ENCODE results near the gene TDO2.

TDO2 gene

DNA sequence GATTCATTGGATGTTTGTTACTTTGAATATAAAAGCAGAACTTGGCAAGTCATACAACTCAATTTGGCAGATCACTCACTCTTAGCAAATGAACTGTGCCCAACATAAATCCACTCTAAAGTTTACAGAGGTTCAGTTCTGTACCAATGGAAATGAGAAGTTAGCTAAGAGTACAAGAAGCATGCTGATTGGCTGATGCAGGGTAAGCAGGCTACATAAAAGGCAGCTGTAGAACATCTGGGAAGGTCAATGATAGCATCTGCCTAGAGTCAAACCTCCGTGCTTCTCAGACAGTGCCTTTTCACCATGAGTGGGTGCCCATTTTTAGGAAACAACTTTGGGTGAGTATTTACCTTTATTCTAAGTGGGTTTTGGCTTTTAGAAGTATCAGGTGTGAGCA is at the start of gene TDO2:
TDO2 (plus strand) TSS at position 244 of the 400 bp plus-strand sequence; CDS start at position 307, 63 bp downstream.
- Mint-ChIP-seq H3K27ac (no peak within 1 kb of the TSS), H3K4me3 (no peak within 1 kb of the TSS), H3K27me3 (no peaks in the 10 kb centered on the region), H3K36me3 (ENCODE audit: low read depth) (no peaks in the 10 kb centered on the region), H3K9me3 (peaks cover 4% of the 10 kb centered on the region), H3K4me1 (ENCODE audit: low read depth) (peaks cover 7% of the 10 kb centered on the region)
- intact Hi-C loops (cut with micrococcal nuclease): no loop called here

- Mint-ChIP-seq H3K27ac (no peak overlapping the region), H3K4me1 (ENCODE audit: low read depth) (no peaks in the 10 kb centered on the region)
- intact Hi-C loops (cut with micrococcal nuclease): no loop called here
These were observed 48.8 kb upstream of the TDO2 start for GRCh38 chr4:155854582-155855226.

DNA sequence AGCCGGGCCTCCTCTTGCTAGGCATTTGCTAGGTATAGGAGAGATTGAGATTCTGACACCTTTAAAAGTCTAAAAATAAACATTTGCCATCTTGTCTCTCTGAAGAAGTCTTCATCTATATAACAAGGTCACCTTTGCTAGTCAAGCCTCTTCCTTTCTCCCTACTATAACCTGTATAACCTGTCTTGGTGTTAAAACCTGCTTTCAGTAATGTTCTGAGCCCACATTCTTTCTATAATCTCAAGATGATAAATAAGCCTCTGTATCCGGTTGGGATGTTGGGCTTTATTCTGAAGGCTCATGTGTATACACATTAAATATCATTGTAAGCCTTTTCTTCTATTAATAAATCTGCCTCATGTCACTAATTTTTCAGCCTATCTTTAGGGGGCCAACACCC is 47.6 kb upstream of the TDO2 start:
- H3K27me3 Mint-ChIP-seq: no peaks in the 10 kb centered on the region
- intact Hi-C loops (cut with micrococcal nuclease): no loop called here

More at GRCh38 chr4:155854582-155855226, 48.8 kb upstream of the TDO2 start:
- no peaks in the 10 kb centered on the region for H3K9me3 Mint-ChIP-seq
- H3K27me3 Mint-ChIP-seq: no peaks in the 10 kb centered on the region
- no peak overlapping the region for H3K4me3 Mint-ChIP-seq
- H3K36me3 Mint-ChIP-seq (ENCODE audit: low read depth): no peaks in the 10 kb centered on the region

GRCh38 chr4:155866177-155866576 is 37.3 kb upstream of the TDO2 start, which contains the start of gene ASIC5:
ASIC5 (minus strand) TSS chr4:155866277; CDS start chr4:155866226, 51 bp downstream.
- Mint-ChIP-seq H3K27me3 (no peaks in the 10 kb centered on the region), H3K36me3 (ENCODE audit: low read depth) (no peaks in the 10 kb centered on the region), H3K27ac (no peak within 1 kb of the TSS), H3K9me3 (peaks cover 11% of the 10 kb centered on the region), H3K4me1 (ENCODE audit: low read depth) (no peaks in the 10 kb centered on the region), H3K4me3 (no peak within 1 kb of the TSS)
- intact Hi-C loops (cut with micrococcal nuclease): no loop called here

More for the DNA sequence above, 47.6 kb upstream of the TDO2 start:
- H3K27ac Mint-ChIP-seq: no peak overlapping the region
- no peaks in the 10 kb centered on the region for H3K9me3 Mint-ChIP-seq
- no peak overlapping the region for H3K4me3 Mint-ChIP-seq
- H3K4me1 Mint-ChIP-seq (ENCODE audit: low read depth): no peaks in the 10 kb centered on the region
- no peaks in the 10 kb centered on the region for H3K36me3 Mint-ChIP-seq (ENCODE audit: low read depth)

DNA sequence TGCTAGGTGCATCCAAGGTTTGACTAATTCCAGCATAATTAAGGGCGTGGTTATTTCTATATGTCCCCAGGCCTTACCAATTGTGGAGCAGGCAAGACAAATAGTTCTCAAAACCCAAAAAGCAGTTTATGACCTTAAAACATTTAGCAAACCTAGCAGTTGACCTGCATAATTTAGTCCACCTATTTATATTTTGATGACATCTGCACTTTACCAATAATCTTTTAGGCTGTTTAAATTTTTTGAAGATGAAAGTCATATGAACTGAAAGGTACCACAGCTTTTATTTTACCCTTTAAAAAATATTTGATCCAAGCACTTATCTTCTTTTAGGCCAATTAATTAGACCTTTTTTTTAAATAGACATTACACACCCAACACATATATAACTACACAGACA is 27.6 kb upstream of the TDO2 start:
- H3K4me3 Mint-ChIP-seq: no peak overlapping the region
- H3K27ac Mint-ChIP-seq: no peak overlapping the region
- H3K36me3 Mint-ChIP-seq (ENCODE audit: low read depth): no peaks in the 10 kb centered on the region
- H3K9me3 Mint-ChIP-seq: peaks cover 19% of the 10 kb centered on the region
- H3K27me3 Mint-ChIP-seq: no peaks in the 10 kb centered on the region
- H3K4me1 Mint-ChIP-seq (ENCODE audit: low read depth): no peaks in the 10 kb centered on the region
- intact Hi-C loops (cut with micrococcal nuclease): no loop called here

DNA sequence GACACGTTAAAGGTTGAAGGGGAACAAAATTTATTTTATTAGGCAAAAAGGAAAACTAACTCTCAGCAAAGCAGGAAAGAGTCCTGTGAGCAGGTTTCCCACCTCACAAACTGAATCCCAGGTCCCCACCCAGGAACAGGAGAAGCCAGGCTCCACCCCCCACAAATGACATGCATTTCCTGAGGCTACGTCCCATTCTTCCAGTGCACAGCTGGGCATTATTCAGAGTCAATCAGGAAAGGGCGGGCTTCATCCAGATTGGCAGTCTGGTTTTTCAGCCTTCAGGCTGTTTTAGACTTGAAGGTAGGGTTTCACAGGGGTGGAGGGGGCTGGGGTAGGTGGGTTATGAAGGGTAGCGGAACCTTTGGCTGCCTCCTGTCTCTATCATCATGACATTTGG is 25.5 kb upstream of the TDO2 start:
- H3K27ac Mint-ChIP-seq: no peak overlapping the region
- peaks cover 19% of the 10 kb centered on the region for H3K9me3 Mint-ChIP-seq
- no peak overlapping the region for H3K4me3 Mint-ChIP-seq
- H3K4me1 Mint-ChIP-seq (ENCODE audit: low read depth): no peaks in the 10 kb centered on the region
- intact Hi-C loops (cut with micrococcal nuclease): no loop called here
- no peaks in the 10 kb centered on the region for H3K36me3 Mint-ChIP-seq (ENCODE audit: low read depth)
- H3K27me3 Mint-ChIP-seq: no peaks in the 10 kb centered on the region

- Mint-ChIP-seq H3K4me3 (no peak overlapping the region), H3K4me1 (ENCODE audit: low read depth) (no peaks in the 10 kb centered on the region), H3K27ac (no peak overlapping the region), H3K9me3 (peaks cover 19% of the 10 kb centered on the region), H3K36me3 (ENCODE audit: low read depth) (no peaks in the 10 kb centered on the region), H3K27me3 (no peaks in the 10 kb centered on the region)
- intact Hi-C loops (cut with micrococcal nuclease): no loop called here
These were observed 24.9 kb upstream of the TDO2 start for GRCh38 chr4:155878611-155879010.

- Mint-ChIP-seq H3K4me1 (ENCODE audit: low read depth) (no peaks in the 10 kb centered on the region), H3K36me3 (ENCODE audit: low read depth) (no peaks in the 10 kb centered on the region), H3K27me3 (no peaks in the 10 kb centered on the region), H3K4me3 (no peak overlapping the region), H3K9me3 (peaks cover 19% of the 10 kb centered on the region), H3K27ac (no peak overlapping the region)
- intact Hi-C loops (cut with micrococcal nuclease): no loop called here
These were observed 23.7 kb upstream of the TDO2 start for GRCh38 chr4:155879767-155880166.

DNA sequence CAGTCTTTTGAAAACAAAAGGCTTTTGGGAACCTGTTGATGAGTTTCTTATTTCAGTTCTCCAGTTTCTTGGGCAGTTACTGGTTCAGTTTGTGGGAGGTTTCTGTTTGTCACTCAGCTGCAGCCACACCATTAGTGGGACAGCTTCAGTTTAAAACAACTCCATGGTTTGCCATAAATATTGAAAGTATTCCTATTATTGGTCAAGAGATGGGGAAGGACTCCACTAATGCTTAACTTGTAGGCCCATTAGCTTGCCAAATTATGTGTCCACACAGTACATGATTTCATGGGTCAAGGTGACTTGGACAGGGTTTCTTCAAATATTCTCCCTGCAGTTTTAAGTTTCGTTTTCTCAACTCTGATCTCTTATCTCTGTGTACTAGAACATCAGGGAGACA is 21.9 kb upstream of the TDO2 start:
- Mint-ChIP-seq H3K4me1 (ENCODE audit: low read depth) (no peaks in the 10 kb centered on the region), H3K36me3 (ENCODE audit: low read depth) (no peaks in the 10 kb centered on the region), H3K27ac (no peak overlapping the region), H3K4me3 (no peak overlapping the region), H3K27me3 (no peaks in the 10 kb centered on the region), H3K9me3 (peaks cover 19% of the 10 kb centered on the region)
- intact Hi-C loops (cut with micrococcal nuclease): no loop called here

- no peaks in the 10 kb centered on the region for H3K4me1 Mint-ChIP-seq (ENCODE audit: low read depth)
- H3K4me3 Mint-ChIP-seq: no peak overlapping the region
- H3K27ac Mint-ChIP-seq: no peak overlapping the region
- H3K9me3 Mint-ChIP-seq: no peaks in the 10 kb centered on the region
- no peaks in the 10 kb centered on the region for H3K27me3 Mint-ChIP-seq
- no peaks in the 10 kb centered on the region for H3K36me3 Mint-ChIP-seq (ENCODE audit: low read depth)
- intact Hi-C loops (cut with micrococcal nuclease): no loop called here
These were observed 19.6 kb upstream of the TDO2 start for GRCh38 chr4:155883895-155884294.

DNA sequence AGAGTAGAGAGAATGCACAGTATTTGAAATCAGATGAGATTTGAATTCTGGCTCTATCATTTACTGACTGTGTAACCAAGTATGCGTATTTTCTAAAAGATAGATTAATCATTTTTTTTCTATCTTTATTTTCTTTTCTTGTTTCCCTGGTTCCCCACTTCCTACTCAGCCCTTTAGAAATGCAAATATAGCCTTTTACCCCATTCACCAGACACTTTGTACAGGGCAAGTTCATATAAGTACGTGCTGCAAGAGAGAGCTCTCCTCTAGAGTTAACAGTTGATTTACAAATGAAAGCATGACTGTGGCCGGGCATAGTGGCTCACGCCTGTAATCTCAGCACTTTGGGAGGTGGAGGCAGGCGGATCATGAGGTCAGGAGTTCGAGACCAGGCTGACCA is 17.8 kb upstream of the TDO2 start:
- no peak overlapping the region for H3K4me3 Mint-ChIP-seq
- peaks cover 3% of the 10 kb centered on the region for H3K9me3 Mint-ChIP-seq
- H3K27ac Mint-ChIP-seq: no peak overlapping the region
- no peaks in the 10 kb centered on the region for H3K4me1 Mint-ChIP-seq (ENCODE audit: low read depth)
- intact Hi-C loops (cut with micrococcal nuclease): no loop called here
- no peaks in the 10 kb centered on the region for H3K27me3 Mint-ChIP-seq
- no peaks in the 10 kb centered on the region for H3K36me3 Mint-ChIP-seq (ENCODE audit: low read depth)

DNA sequence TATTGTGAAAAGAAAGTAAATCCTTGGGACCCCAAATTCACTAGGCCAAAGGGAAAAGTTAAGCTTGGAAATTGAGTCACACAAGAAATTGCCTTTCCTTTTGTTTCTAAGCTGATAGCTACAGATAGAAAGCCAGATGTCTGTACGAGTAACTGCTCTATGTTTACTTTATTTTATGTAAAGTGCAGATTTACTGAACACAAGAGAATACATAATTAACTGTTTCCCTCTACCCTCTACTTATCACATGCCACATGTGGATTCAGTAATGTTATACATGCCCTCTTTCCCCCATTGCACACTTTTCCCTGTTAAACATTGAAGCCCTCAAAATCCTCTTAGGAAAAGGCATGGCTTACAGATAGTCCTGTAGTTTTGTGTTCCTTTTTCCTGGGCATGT is 16.5 kb upstream of the TDO2 start:
- H3K36me3 Mint-ChIP-seq (ENCODE audit: low read depth): no peaks in the 10 kb centered on the region
- H3K27ac Mint-ChIP-seq: no peak overlapping the region
- no peaks in the 10 kb centered on the region for H3K4me1 Mint-ChIP-seq (ENCODE audit: low read depth)
- H3K27me3 Mint-ChIP-seq: no peaks in the 10 kb centered on the region
- peaks cover 17% of the 10 kb centered on the region for H3K9me3 Mint-ChIP-seq
- H3K4me3 Mint-ChIP-seq: no peak overlapping the region
- intact Hi-C loops (cut with micrococcal nuclease): no loop called here

GRCh38 chr4:155887847-155888570 is 15.5 kb upstream of the TDO2 start:
- Mint-ChIP-seq H3K27me3 (no peaks in the 10 kb centered on the region), H3K4me3 (no peak overlapping the region), H3K9me3 (peaks cover 27% of the 10 kb centered on the region), H3K27ac (no peak overlapping the region), H3K4me1 (ENCODE audit: low read depth) (no peaks in the 10 kb centered on the region), H3K36me3 (ENCODE audit: low read depth) (no peaks in the 10 kb centered on the region)
- intact Hi-C loops (cut with micrococcal nuclease): no loop called here

DNA sequence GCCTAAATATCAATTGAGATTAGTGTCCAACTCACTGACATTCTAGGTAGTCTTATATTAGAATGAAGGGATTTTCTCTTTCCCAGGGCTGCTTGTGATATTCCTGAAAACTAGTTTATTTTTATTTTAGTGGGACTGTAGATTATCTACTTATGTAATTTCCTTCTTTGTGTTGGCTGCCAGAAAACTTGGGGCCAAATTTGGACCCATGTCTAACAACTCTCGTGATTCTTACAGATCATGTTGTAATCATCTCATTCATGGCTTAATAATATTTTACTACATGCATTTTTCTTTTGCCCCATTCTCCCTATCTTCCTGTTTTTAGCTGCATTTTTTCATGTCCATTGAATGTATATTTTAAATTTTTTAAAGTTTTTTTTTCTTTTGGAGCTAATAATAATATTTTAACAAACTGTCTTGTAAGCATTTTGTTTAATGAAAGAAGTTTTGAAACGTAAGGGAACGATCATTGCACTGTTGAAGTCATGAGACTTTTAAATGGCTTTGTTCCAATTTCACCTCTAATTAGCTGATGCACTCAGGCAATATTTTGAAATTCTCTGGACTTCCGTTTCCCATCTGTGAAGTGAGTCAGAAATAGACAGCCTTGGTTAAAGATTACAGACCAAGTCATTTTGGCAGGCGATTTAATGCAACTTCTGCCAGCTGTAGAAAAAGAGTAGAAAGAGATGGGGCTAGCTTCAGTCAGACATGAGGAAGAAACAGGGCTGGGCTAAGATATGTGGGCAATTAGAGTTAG is 14.3 kb upstream of the TDO2 start:
- Mint-ChIP-seq H3K4me3 (no peak overlapping the region), H3K36me3 (ENCODE audit: low read depth) (no peaks in the 10 kb centered on the region), H3K9me3 (peaks cover 27% of the 10 kb centered on the region), H3K4me1 (ENCODE audit: low read depth) (no peaks in the 10 kb centered on the region), H3K27me3 (no peaks in the 10 kb centered on the region), H3K27ac (no peak overlapping the region)
- intact Hi-C loops (cut with micrococcal nuclease): no loop called here
